ENCODE measurements around the gene IQUB.
"Not testable (repeated sequence)": the region's sequence is repeated elsewhere in the genome, so short reads cannot be mapped to it uniquely, and the experiment has no call there.

Gene IQUB

GRCh38 chr7:123538897-123539296, 4.5 kb upstream of the IQUB start:
- no peak for DNase-seq

GRCh38 chr7:123538189-123538714, 3.9 kb upstream of the IQUB start:
- no peak for DNase-seq

GRCh38 chr7:123537026-123537642, 2.7 kb upstream of the IQUB start:
- DNase-seq: no peak

GRCh38 chr7:123535517-123535916, 1.1 kb upstream of the IQUB start:
- DNase-seq: no peak

- DNase-seq: no peak
Measured at GRCh38 chr7:123533929-123534382, 439 bp downstream of the IQUB start.

- DNase-seq: no peak
Measured at GRCh38 chr7:123533553-123533917, 860 bp downstream of the IQUB start.

GRCh38 chr7:123532788-123533552, 1.4 kb downstream of the IQUB start:
- DNase-seq: not testable (repeated sequence)

- not testable (repeated sequence) for DNase-seq
Measured at GRCh38 chr7:123532343-123532742, 2.1 kb downstream of the IQUB start.

- not testable (repeated sequence) for DNase-seq
Measured at GRCh38 chr7:123530035-123530591, 4.3 kb downstream of the IQUB start.

GRCh38 chr7:123528265-123528664, 6.1 kb downstream of the IQUB start:
- no peak for DNase-seq

GRCh38 chr7:123527712-123528225, 6.6 kb downstream of the IQUB start:
- not testable (repeated sequence) for DNase-seq

- DNase-seq: not testable (repeated sequence)
Measured at GRCh38 chr7:123526533-123526932, 7.9 kb downstream of the IQUB start.

GRCh38 chr7:123522066-123522465, 12.3 kb downstream of the IQUB start:
- no peak for DNase-seq

- DNase-seq: no peak
Measured at GRCh38 chr7:123505221-123505620, 29.2 kb downstream of the IQUB start.

- DNase-seq: no peak
Measured at GRCh38 chr7:123502201-123502600, 32.2 kb downstream of the IQUB start.

- no peak for DNase-seq
Measured at GRCh38 chr7:123500878-123501489, 33.4 kb downstream of the IQUB start.

GRCh38 chr7:123499211-123499970, 35.0 kb downstream of the IQUB start:
- DNase-seq: no peak

GRCh38 chr7:123498601-123499000, 35.8 kb downstream of the IQUB start:
- no peak for DNase-seq

- no peak for DNase-seq
Measured at GRCh38 chr7:123498031-123498430, 36.4 kb downstream of the IQUB start.

GRCh38 chr7:123494193-123494796, 40.1 kb downstream of the IQUB start:
- no peak for DNase-seq

GRCh38 chr7:123492485-123492884, 41.9 kb downstream of the IQUB start:
- DNase-seq: no peak

- DNase-seq: no peak
Measured at GRCh38 chr7:123485721-123486120, 48.7 kb downstream of the IQUB start.

All from stimulated activated CD4-positive, alpha-beta T cell treated with anti-CD3 and anti-CD28 coated beads, Interleukin-1b, Interleukin-23, amount 100 ng/mL, for 48 hours (primary cell).